Type B pancreatic cell (in vitro differentiated cells): ENCODE results near the gene SHROOM3. TPM values are rescaled to one million over a fixed set of nuclear protein-coding genes. Genes with fewer than 3 reads are reported as not detected.

Experiments used
- DNase-seq: peaks from one replicate; pipeline ENCODE4 v3.0.0; 2021; ENCODE audit warnings: mixed read lengths; ENCODE audit not compliant: unreplicated experiment; ENCODE audit errors: extremely low spot score
- H3K27ac Mint-ChIP-seq: 2 replicates; pipeline ENCODE4 v1.8.0; 2021; ENCODE audit warnings: mild to moderate bottlenecking, mixed read lengths
- H3K27me3 Mint-ChIP-seq: 2 replicates; pipeline ENCODE4 v1.8.0; 2021; ENCODE audit warnings: mixed read lengths
- H3K36me3 Mint-ChIP-seq: 2 replicates; pipeline ENCODE4 v1.8.0; 2021; ENCODE audit warnings: mixed read lengths
- H3K4me1 Mint-ChIP-seq: one replicate; pipeline ENCODE4 v1.8.0; 2021; ENCODE audit warnings: mixed read lengths; ENCODE audit not compliant: unreplicated experiment
- H3K4me3 Mint-ChIP-seq: 2 replicates; pipeline ENCODE4 v1.8.0; 2021; ENCODE audit warnings: mild to moderate bottlenecking, mixed read lengths
- H3K9me3 Mint-ChIP-seq: 2 replicates; pipeline ENCODE4 v1.8.0; 2021; ENCODE audit warnings: mixed read lengths
- total RNA-seq: library from RNA; stranded (reverse); gene quantifications from 2 replicates; pipeline ENCODE4 v1.2.1, GENCODE V29; 2021; ENCODE audit warnings: low replicate concordance
- TF ChIP-seq, protein P1 (sequence below): fragments of 200-600 bp; sonication (generic); conservative IDR thresholded peaks from 2 replicates; pipeline ENCODE4 v1.5.0; 2021; ENCODE audit warnings: antibody characterized with exemption, mild to moderate bottlenecking

Gene SHROOM3
- total RNA-seq, 1 donor from 2014 or later: 38.6 TPM

DNA sequence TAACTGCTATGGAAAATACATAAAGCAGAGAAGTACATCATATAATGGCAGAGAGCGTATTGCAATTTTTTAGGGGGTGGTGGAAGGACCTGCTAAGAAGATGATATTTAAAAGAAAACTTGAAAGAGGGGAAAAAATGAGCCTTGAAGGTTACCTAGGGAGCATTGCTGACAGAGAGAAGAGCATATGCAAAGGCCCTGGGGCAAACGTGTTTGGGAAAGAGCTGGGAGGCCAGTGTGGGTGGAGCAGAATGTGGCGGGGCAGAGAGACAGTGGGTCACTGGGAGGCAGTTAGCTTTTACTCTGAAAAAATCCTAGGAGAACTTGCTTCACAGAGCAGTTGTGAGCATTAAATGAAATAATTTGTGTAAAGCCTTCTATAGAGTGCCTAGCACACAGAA lies 157.0 kb downstream of the SHROOM3 start:
- Mint-ChIP-seq H3K27ac (no peak overlapping the region), H3K4me1 (peaks cover 38% of the 10 kb centered on the region), H3K27me3 (no peaks in the 10 kb centered on the region), H3K4me3 (no peak overlapping the region), H3K9me3 (no peaks in the 10 kb centered on the region), H3K36me3 (no peaks in the 10 kb centered on the region)
- TF ChIP-seq, protein P1, sequence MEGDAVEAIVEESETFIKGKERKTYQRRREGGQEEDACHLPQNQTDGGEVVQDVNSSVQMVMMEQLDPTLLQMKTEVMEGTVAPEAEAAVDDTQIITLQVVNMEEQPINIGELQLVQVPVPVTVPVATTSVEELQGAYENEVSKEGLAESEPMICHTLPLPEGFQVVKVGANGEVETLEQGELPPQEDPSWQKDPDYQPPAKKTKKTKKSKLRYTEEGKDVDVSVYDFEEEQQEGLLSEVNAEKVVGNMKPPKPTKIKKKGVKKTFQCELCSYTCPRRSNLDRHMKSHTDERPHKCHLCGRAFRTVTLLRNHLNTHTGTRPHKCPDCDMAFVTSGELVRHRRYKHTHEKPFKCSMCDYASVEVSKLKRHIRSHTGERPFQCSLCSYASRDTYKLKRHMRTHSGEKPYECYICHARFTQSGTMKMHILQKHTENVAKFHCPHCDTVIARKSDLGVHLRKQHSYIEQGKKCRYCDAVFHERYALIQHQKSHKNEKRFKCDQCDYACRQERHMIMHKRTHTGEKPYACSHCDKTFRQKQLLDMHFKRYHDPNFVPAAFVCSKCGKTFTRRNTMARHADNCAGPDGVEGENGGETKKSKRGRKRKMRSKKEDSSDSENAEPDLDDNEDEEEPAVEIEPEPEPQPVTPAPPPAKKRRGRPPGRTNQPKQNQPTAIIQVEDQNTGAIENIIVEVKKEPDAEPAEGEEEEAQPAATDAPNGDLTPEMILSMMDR: no peak
- DNase-seq: no peak

DNA sequence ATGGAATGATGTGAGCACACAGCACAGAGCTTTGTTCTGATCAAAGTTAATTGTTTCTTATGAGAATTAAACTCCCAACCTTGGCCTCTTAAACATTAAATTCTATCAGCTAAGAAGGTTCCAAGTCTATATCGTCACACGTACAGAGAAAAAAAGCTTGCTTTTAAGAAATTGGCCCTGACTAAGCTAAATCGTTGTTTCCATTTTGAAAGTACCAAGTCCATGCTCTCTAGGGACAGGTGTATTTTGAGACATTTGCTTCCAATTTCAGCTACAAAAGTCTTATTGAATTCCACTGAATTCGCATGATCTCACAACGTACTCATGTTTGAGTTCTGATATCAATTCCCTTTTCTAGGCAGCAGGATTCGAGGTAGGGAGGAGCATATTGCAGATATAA lies 157.4 kb downstream of the SHROOM3 start:
- peak overlapping the region; percentile 58 for H3K27ac Mint-ChIP-seq
- peaks cover 39% of the 10 kb centered on the region for H3K4me1 Mint-ChIP-seq
- no peaks in the 10 kb centered on the region for H3K27me3 Mint-ChIP-seq

DNA sequence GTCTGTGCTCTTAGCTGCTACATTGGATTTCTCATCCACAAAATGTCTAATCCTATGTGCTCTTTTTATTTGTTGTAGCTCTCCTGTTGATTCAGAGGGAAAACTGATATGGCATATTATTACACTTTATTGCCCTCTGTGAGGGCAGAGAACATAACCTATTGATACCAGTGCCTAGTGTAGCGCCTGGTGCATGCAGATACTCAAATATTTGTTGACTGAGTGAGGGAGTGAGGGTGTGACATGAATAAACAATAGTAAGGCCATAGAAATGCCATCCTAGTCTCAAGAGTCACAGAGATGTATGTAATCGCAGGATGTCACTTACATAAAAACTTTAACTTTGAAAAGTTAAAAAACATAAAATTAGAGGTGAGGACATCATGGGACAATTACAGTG lies 159.1 kb downstream of the SHROOM3 start:
- TF ChIP-seq, protein P1: no peak
- Mint-ChIP-seq H3K27ac (peak overlapping the region; percentile 74), H3K4me1 (peaks cover 46% of the 10 kb centered on the region), H3K27me3 (no peaks in the 10 kb centered on the region), H3K4me3 (no peak overlapping the region), H3K36me3 (no peaks in the 10 kb centered on the region), H3K9me3 (no peaks in the 10 kb centered on the region)
- DNase-seq: no peak

More for the DNA sequence above, 157.4 kb downstream of the SHROOM3 start:
- TF ChIP-seq, protein P1: no peak
- Mint-ChIP-seq H3K36me3 (no peaks in the 10 kb centered on the region), H3K4me3 (no peak overlapping the region), H3K9me3 (no peaks in the 10 kb centered on the region)
- no peak for DNase-seq

DNA sequence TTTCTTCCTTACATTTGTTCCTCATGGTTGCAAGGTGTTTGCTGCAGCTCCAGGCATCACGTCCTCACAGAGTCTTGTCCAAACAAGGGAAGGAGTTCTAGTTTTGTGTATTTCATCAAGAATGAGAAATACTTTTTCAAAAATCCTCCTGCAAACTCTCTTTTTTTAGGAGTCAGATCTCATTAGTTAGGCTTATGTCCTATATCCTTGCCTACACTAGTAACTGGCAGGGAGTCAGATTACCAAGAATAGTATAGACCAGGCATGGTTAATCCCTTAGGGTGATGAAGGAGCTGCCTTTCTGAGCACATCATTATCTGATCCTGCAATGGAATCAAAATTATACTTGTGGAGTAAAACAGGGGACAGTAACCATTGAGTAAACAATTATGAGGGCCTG lies 160.4 kb downstream of the SHROOM3 start:
- Mint-ChIP-seq H3K4me3 (no peak overlapping the region), H3K27me3 (no peaks in the 10 kb centered on the region), H3K36me3 (no peaks in the 10 kb centered on the region), H3K4me1 (peaks cover 34% of the 10 kb centered on the region), H3K9me3 (no peaks in the 10 kb centered on the region), H3K27ac (no peak overlapping the region)
- no peak for DNase-seq
- TF ChIP-seq, protein P1: no peak

DNA sequence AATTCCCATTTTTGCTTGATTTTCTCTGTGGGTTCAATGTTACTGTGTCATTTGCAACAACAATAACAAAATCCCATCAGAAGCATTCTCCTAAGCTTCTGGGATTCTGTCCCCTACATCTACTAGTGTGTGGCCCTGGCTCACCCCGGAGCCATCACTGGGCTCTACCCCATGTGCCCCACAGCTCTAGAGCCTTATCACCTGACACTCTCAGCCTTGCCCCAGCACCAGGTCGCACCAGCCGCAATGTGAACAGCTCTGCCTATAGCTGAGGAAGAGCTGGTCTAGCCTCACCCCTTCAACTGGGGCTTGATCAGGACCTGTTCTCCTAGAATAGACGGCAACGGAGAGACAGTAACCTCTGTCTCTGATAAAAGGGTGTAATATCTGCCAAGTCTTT lies 161.7 kb downstream of the SHROOM3 start:
- TF ChIP-seq, protein P1: no peak
- Mint-ChIP-seq H3K27me3 (no peaks in the 10 kb centered on the region), H3K27ac (no peak overlapping the region), H3K4me3 (no peak overlapping the region), H3K4me1 (peaks cover 25% of the 10 kb centered on the region), H3K9me3 (no peaks in the 10 kb centered on the region), H3K36me3 (no peaks in the 10 kb centered on the region)
- no peak for DNase-seq

DNA sequence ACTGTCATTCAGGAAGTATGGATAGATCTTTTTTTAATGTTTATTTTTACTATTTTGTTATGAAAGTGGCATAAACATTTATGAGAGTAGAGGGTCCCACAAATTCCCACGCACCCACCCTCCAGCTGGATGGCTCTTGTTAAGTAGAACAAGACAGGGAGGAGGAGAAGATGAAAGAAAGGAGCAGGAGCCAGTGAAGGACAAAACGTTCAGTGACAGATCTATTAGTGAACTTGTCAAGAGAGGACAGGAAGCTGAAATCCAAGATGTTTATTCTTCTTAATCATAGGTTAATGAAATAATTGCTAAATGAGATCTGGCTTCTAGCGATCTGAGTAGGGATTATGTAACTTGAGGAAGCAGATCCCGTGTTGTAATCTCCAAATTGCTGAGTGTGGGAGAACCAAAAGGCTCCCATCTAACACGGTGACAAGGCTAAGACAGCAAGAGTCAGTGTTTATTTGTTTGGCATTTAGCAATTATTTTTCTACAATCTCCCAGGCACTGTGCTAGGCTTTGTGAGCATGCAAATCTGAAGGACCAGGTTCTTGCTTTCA lies 162.5 kb downstream of the SHROOM3 start:
- Mint-ChIP-seq H3K4me3 (no peak overlapping the region), H3K9me3 (no peaks in the 10 kb centered on the region), H3K36me3 (no peaks in the 10 kb centered on the region), H3K4me1 (peaks cover 24% of the 10 kb centered on the region), H3K27ac (no peak overlapping the region), H3K27me3 (no peaks in the 10 kb centered on the region)
- TF ChIP-seq, protein P1: no peak
- DNase-seq: no peak
